Activated naive CD4-positive, alpha-beta T cell treated with anti-CD3 and anti-CD28 coated beads, Interleukin-2, amount 50 U/mL, for 24 hours (primary cell): ENCODE data around the gene NOL4L.
"Not testable (repeated sequence)": the region's sequence is repeated elsewhere in the genome, so short reads cannot be mapped to it uniquely, and the experiment has no call there.

Experiments
- H3K27ac Mint-ChIP-seq: one replicate; pipeline ENCODE4 v1.8.0; 2021; ENCODE audit warnings: mild to moderate bottlenecking, mixed read lengths
- H3K27me3 Mint-ChIP-seq: one replicate; pipeline ENCODE4 v1.8.0; 2021; ENCODE audit warnings: mixed read lengths
- H3K36me3 Mint-ChIP-seq: one replicate; pipeline ENCODE4 v1.8.0; 2021; ENCODE audit warnings: mixed read lengths
- H3K4me1 Mint-ChIP-seq: one replicate; pipeline ENCODE4 v1.8.0; 2021; ENCODE audit warnings: mixed read lengths
- H3K4me3 Mint-ChIP-seq: one replicate; pipeline ENCODE4 v1.8.0; 2021; ENCODE audit warnings: mild to moderate bottlenecking, mixed read lengths
- H3K9me3 Mint-ChIP-seq: one replicate; pipeline ENCODE4 v1.8.0; 2021; ENCODE audit warnings: mixed read lengths

Gene NOL4L

DNA sequence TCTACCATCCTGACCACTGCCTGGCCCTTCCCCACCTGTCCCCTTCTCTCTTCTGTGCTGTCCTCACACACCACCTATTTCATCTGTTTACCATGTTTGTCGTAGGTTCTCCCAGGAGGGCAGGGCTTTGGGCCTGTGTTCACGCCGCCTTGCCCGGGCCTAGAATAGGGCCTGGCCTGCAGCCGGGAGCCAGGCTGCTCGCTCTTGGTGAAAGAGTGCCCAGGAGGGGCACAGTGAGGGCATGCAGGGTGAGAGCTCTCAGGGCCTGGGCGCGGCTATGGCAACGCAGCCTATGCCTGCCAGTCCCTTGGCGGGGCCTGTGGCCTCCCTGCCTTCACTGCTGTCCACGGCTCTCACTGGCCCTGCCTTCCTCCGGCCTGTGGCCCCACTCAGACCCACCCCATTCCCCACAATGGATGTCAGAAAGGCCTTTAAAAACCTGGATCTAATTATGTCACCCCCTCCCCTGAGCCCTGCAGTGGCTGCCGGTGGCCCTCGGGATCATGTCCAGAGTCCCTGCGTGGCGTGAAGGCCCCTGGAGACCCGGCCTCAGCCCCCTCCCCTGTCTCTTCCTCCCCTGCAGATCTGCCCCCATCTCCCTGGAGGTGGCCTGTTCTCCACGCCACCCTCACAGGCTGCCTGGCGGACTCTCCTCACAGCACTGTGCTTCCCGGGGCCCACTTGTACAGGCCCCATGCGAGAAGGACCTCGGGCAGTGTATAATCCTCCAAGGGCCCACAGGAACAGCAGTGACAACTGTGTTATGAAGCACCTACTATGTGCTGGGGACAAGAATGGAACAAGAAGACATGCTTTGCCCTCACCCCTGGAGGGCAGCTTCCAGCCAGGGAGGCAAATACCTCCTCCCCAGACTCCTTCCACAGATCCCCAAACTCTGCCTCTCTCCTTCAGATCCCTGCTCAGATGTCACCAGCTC is 22.9 kb upstream of the NOL4L start:
- Mint-ChIP-seq H3K9me3 (no peaks in the 10 kb centered on the region), H3K4me1 (no peaks in the 10 kb centered on the region), H3K27ac (peak overlapping the region; percentile 43), H3K27me3 (no peaks in the 10 kb centered on the region), H3K36me3 (no peaks in the 10 kb centered on the region), H3K4me3 (no peak overlapping the region)

DNA sequence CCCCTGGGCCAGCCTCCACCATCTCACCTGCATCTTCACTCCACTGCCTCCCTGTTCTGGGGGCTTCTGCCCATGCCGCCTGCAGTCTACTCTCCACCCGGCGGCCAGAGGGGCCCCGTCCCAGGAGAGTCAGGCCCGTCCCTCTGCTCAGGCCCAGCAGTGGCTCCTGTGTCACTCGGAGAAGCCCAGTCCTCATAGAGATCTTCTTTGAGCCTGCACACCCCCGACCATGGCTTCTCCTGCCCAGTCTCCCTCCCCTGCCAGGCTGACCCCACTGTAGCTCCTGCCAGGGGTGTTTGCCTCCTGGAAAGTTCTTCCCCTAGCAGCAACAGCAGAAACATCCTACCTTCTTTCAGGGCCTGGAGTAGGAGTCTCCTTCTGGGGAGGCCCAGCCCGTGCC is 22.2 kb upstream of the NOL4L start:
- no peaks in the 10 kb centered on the region for H3K9me3 Mint-ChIP-seq
- no peak overlapping the region for H3K4me3 Mint-ChIP-seq
- H3K27ac Mint-ChIP-seq = no peak overlapping the region
- no peaks in the 10 kb centered on the region for H3K36me3 Mint-ChIP-seq
- no peaks in the 10 kb centered on the region for H3K27me3 Mint-ChIP-seq
- H3K4me1 Mint-ChIP-seq = no peaks in the 10 kb centered on the region

- H3K9me3 Mint-ChIP-seq = no peaks in the 10 kb centered on the region
- no peaks in the 10 kb centered on the region for H3K4me1 Mint-ChIP-seq
- H3K27me3 Mint-ChIP-seq = no peaks in the 10 kb centered on the region
- no peak overlapping the region for H3K27ac Mint-ChIP-seq
- no peaks in the 10 kb centered on the region for H3K36me3 Mint-ChIP-seq
- no peak overlapping the region for H3K4me3 Mint-ChIP-seq
Observed at GRCh38 chr20:32606790-32607189, 21.7 kb upstream of the NOL4L start.

- Mint-ChIP-seq H3K27ac (no peak overlapping the region), H3K4me3 (no peak overlapping the region), H3K4me1 (no peaks in the 10 kb centered on the region), H3K27me3 (no peaks in the 10 kb centered on the region), H3K36me3 (no peaks in the 10 kb centered on the region), H3K9me3 (no peaks in the 10 kb centered on the region)
Observed at GRCh38 chr20:32606107-32606506, 21.0 kb upstream of the NOL4L start.

GRCh38 chr20:32605167-32605656 is 20.1 kb upstream of the NOL4L start:
- H3K27ac Mint-ChIP-seq = no peak overlapping the region
- no peak overlapping the region for H3K4me3 Mint-ChIP-seq
- no peaks in the 10 kb centered on the region for H3K9me3 Mint-ChIP-seq
- no peaks in the 10 kb centered on the region for H3K27me3 Mint-ChIP-seq
- no peaks in the 10 kb centered on the region for H3K36me3 Mint-ChIP-seq
- no peaks in the 10 kb centered on the region for H3K4me1 Mint-ChIP-seq

DNA sequence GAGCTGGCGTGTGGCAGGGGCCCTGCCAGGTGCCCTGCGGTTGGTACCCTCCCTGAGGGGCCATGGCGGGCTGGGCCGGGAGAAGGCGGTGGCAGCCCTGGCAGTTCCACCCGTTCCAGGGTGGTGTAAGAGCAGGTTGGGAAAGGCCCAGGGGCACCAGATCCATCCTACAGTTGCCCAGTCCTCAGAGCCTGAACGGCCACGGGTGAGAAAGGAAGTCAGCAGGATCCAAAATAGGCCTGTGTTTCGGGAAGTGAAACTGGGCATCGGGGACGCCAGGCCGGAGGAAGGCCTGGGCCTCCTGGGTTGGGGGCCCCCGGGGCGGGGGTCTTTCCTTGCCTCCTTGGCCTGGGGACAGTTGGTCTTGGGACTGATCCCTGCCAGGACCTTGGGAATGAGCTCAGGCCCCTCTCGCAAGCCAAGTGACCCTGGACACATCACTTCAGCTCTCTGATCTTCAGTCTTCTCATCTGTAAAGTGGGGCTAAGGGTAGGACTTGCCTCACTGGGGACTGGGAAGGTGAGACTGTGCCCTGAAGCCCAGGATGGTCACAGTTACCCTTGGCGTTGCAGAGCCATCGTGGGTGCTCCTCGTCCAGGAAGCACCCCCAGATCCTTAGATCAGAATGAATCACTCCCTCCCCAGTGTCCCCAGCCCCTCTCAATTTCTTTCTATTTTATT is 18.1 kb upstream of the NOL4L start:
- Mint-ChIP-seq H3K27me3 (no peaks in the 10 kb centered on the region), H3K9me3 (no peaks in the 10 kb centered on the region), H3K4me1 (no peaks in the 10 kb centered on the region), H3K36me3 (no peaks in the 10 kb centered on the region), H3K27ac (no peak overlapping the region), H3K4me3 (no peak overlapping the region)

GRCh38 chr20:32602273-32602672 is 17.1 kb upstream of the NOL4L start:
- Mint-ChIP-seq H3K27ac (peak overlapping the region; percentile 11), H3K27me3 (no peaks in the 10 kb centered on the region), H3K36me3 (no peaks in the 10 kb centered on the region), H3K4me1 (no peaks in the 10 kb centered on the region), H3K4me3 (no peak overlapping the region), H3K9me3 (no peaks in the 10 kb centered on the region)

DNA sequence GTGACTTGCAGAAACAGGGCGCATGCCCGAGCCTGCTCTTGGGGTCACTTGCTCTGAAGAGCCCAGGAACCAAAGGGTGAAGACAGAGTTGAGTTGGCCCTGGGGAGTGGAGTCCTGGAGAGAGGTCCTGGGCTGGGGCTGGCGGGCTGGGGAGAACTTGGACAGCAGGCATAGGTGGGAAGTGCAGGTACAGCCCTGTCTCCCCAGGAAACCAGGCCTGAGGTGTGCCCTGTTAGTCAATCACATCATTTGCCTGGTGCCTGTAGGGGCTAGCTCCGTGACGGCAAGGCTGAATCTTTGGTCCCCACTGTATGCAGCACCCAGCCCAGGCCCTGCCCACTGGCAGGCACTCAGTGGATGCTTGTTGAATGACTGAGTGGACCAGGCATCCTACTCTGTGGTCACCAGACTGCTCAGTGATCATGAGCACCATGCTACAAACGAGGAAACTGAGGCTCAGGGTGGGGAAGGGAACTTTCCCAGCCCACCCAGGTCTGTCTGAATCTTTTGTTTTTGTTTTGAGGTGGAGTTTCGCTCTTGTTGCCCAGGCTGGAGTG is 15.6 kb upstream of the NOL4L start:
- Mint-ChIP-seq H3K36me3 (no peaks in the 10 kb centered on the region), H3K9me3 (no peaks in the 10 kb centered on the region), H3K4me1 (no peaks in the 10 kb centered on the region), H3K27ac (no peak overlapping the region), H3K4me3 (no peak overlapping the region), H3K27me3 (no peaks in the 10 kb centered on the region)

GRCh38 chr20:32599783-32600340 is 14.7 kb upstream of the NOL4L start:
- Mint-ChIP-seq H3K9me3 (no peaks in the 10 kb centered on the region), H3K27me3 (no peaks in the 10 kb centered on the region), H3K4me3 (no peak overlapping the region), H3K36me3 (no peaks in the 10 kb centered on the region), H3K4me1 (no peaks in the 10 kb centered on the region), H3K27ac (no peak overlapping the region)

GRCh38 chr20:32598606-32599005 is 13.5 kb upstream of the NOL4L start:
- Mint-ChIP-seq H3K9me3 (no peaks in the 10 kb centered on the region), H3K4me1 (no peaks in the 10 kb centered on the region), H3K36me3 (no peaks in the 10 kb centered on the region), H3K27me3 (no peaks in the 10 kb centered on the region), H3K4me3 (no peak overlapping the region), H3K27ac (peak overlapping the region; percentile 14)

- no peak overlapping the region for H3K27ac Mint-ChIP-seq
- no peaks in the 10 kb centered on the region for H3K36me3 Mint-ChIP-seq
- H3K27me3 Mint-ChIP-seq = no peaks in the 10 kb centered on the region
- no peak overlapping the region for H3K4me3 Mint-ChIP-seq
- H3K9me3 Mint-ChIP-seq = no peaks in the 10 kb centered on the region
- H3K4me1 Mint-ChIP-seq = no peaks in the 10 kb centered on the region
Observed at GRCh38 chr20:32597714-32598113, 12.6 kb upstream of the NOL4L start.

- no peaks in the 10 kb centered on the region for H3K4me1 Mint-ChIP-seq
- H3K4me3 Mint-ChIP-seq = no peak overlapping the region
- H3K9me3 Mint-ChIP-seq = no peaks in the 10 kb centered on the region
- no peaks in the 10 kb centered on the region for H3K36me3 Mint-ChIP-seq
- H3K27me3 Mint-ChIP-seq = no peaks in the 10 kb centered on the region
- H3K27ac Mint-ChIP-seq = no peak overlapping the region
Observed at GRCh38 chr20:32596681-32597252, 11.6 kb upstream of the NOL4L start.

DNA sequence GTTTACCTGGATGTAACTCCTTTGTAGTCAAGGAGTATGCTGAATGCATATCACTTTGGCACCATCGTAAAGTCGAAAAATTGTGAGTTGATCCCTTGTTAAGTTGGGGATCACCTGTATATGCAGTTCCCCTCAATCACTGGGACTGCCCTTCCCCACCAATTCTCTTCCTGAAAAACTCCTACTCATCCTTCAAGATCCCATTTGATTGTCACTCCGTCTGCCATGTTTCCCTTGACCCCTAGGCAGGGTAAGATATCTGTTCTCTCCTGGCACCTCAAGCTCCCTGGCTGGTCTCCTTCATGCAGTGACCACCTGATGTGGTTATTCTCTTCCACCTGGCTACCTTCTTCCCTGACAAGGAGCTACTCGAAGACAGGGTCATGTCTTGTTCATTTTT is 10.0 kb upstream of the NOL4L start:
- H3K9me3 Mint-ChIP-seq = no peaks in the 10 kb centered on the region
- H3K27ac Mint-ChIP-seq = no peak overlapping the region
- H3K36me3 Mint-ChIP-seq = no peaks in the 10 kb centered on the region
- no peaks in the 10 kb centered on the region for H3K27me3 Mint-ChIP-seq
- H3K4me3 Mint-ChIP-seq = no peak overlapping the region
- H3K4me1 Mint-ChIP-seq = no peaks in the 10 kb centered on the region

GRCh38 chr20:32594669-32595068 is 9.5 kb upstream of the NOL4L start:
- not testable (repeated sequence) for H3K36me3 Mint-ChIP-seq, H3K27me3 Mint-ChIP-seq, H3K4me3 Mint-ChIP-seq, H3K9me3 Mint-ChIP-seq, H3K4me1 Mint-ChIP-seq
- peak overlapping the region; percentile 41 for H3K27ac Mint-ChIP-seq

GRCh38 chr20:32594204-32594603 is 9.1 kb upstream of the NOL4L start:
- Mint-ChIP-seq H3K4me3 (no peak overlapping the region), H3K4me1 (no peaks in the 10 kb centered on the region), H3K9me3 (no peaks in the 10 kb centered on the region), H3K27ac (peak overlapping the region; percentile 41), H3K36me3 (no peaks in the 10 kb centered on the region), H3K27me3 (no peaks in the 10 kb centered on the region)
